HG03139 (cell line): ENCODE measurements around the gene UTRN.

Experiments used
- ATAC-seq: cut with Tn5 transposase; IDR thresholded peaks from one replicate; pipeline ENCODE4 v1.9.1; 2021; ENCODE audit not compliant: unreplicated experiment

The UTRN gene

GRCh38 chr6:144311361-144311760 lies 26.2 kb downstream of the UTRN start:
- ATAC-seq = no peak

- no peak for ATAC-seq
Measured at GRCh38 chr6:144314003-144314485, 28.9 kb downstream of the UTRN start.

- ATAC-seq = no peak
Measured at GRCh38 chr6:144314562-144314961, 29.4 kb downstream of the UTRN start.

GRCh38 chr6:144315226-144315980 lies 30.3 kb downstream of the UTRN start:
- no peak for ATAC-seq

- peak; percentile 73 for ATAC-seq
Measured at GRCh38 chr6:144315981-144316861, 31.1 kb downstream of the UTRN start.

GRCh38 chr6:144316862-144317195 lies 31.7 kb downstream of the UTRN start:
- ATAC-seq = peak; percentile 21

GRCh38 chr6:144317736-144318135 lies 32.6 kb downstream of the UTRN start:
- ATAC-seq = no peak

GRCh38 chr6:144319211-144319610 lies 34.1 kb downstream of the UTRN start:
- ATAC-seq = no peak

GRCh38 chr6:144320741-144321140 lies 35.6 kb downstream of the UTRN start:
- no peak for ATAC-seq

GRCh38 chr6:144321839-144322591 lies 36.9 kb downstream of the UTRN start:
- no peak for ATAC-seq

GRCh38 chr6:144325232-144325631 lies 40.1 kb downstream of the UTRN start:
- ATAC-seq = no peak

- no peak for ATAC-seq
Measured at GRCh38 chr6:144326393-144326792, 41.3 kb downstream of the UTRN start.

GRCh38 chr6:144327081-144327480 lies 41.9 kb downstream of the UTRN start:
- no peak for ATAC-seq

- ATAC-seq = no peak
Measured at GRCh38 chr6:144330017-144330987, 45.2 kb downstream of the UTRN start.

GRCh38 chr6:144331491-144331969 lies 46.4 kb downstream of the UTRN start:
- ATAC-seq = no peak

- no peak for ATAC-seq
Measured at GRCh38 chr6:144332177-144332576, 47.0 kb downstream of the UTRN start.

- ATAC-seq = peak; percentile 70
Measured at GRCh38 chr6:144334150-144334708, 49.1 kb downstream of the UTRN start.
